PC-3 (cell line): ENCODE measurements around the gene SNTG2. TPM values are rescaled to one million over a fixed set of nuclear protein-coding genes. Genes with fewer than 3 reads are reported as not detected.

Source experiments
- ATAC-seq: fragments of 200-7000 bp; cut with Tn5 transposase; 2 replicates; pipeline ENCODE4 v1.9.1; 2020; ENCODE audit warnings: mild to moderate bottlenecking, moderate library complexity
- BruUV-seq: library from RNA; stranded (reverse); fragments of 400-500 nt; replicated peaks from 2 replicates; lab custom pipeline; 2021; lab: Mats Ljungman, UMichigan
- CTCF ChIA-PET: fragments of 300-600 bp; sonication (Branson Sonifier 250); formaldehyde crosslinking; loops from one replicate; lab custom pipeline; 2022; ENCODE audit warnings: antibody characterized with exemption; lab: Charles Lee
- POLR2A ChIA-PET: fragments of 300-600 bp; sonication (Branson Sonifier 250); formaldehyde crosslinking; loops from one replicate; lab custom pipeline; 2022; ENCODE audit warnings: antibody characterized with exemption; ENCODE audit not compliant: unreplicated experiment; lab: Charles Lee
- DNase-seq: peaks from one replicate; pipeline ENCODE4 v3.0.0-alpha.2; 2015
- H2AFZ ChIP-seq: fragments of 300-600 bp; sonication (generic); 2 replicates; pipeline ENCODE4 v1.6.0; 2016; ENCODE audit warnings: antibody characterized with exemption, low read length
- H3F3A ChIP-seq: fragments of 300-600 bp; sonication (generic); one replicate; pipeline ENCODE4 v1.6.0; 2017; ENCODE audit warnings: antibody characterized with exemption, low read length, control low read depth, mild to moderate bottlenecking; ENCODE audit not compliant: unreplicated experiment
- H3K27ac ChIP-seq: fragments of 300-600 bp; sonication (generic); 2 replicates; pipeline ENCODE4 v1.5.1; 2016; ENCODE audit warnings: mild to moderate bottlenecking, low read length
- H3K27me3 ChIP-seq: fragments of 300-600 bp; sonication (generic); 2 replicates; pipeline ENCODE4 v1.6.1; 2016; ENCODE audit warnings: low read length, mixed read lengths
- H3K36me3 ChIP-seq: fragments of 300-600 bp; sonication (generic); 2 replicates; pipeline ENCODE4 v1.6.1; 2016; ENCODE audit warnings: low read depth, mixed run types, low read length, mixed read lengths
- H3K4me1 ChIP-seq: fragments of 300-600 bp; sonication (generic); 2 replicates; pipeline ENCODE4 v1.5.1; 2016; ENCODE audit warnings: low read length; ENCODE audit not compliant: insufficient read depth
- H3K4me2 ChIP-seq: fragments of 300-600 bp; sonication (generic); 2 replicates; pipeline ENCODE4 v1.6.0; 2016; ENCODE audit warnings: low read length
- H3K4me3 ChIP-seq: fragments of 300-600 bp; sonication (generic); 2 replicates; pipeline ENCODE4 v1.5.1; 2016; ENCODE audit warnings: mild to moderate bottlenecking, low read length, mixed read lengths
- H3K79me2 ChIP-seq: fragments of 300-600 bp; sonication (generic); 2 replicates; pipeline ENCODE4 v1.6.1; 2017; ENCODE audit warnings: low read length, mixed read lengths
- H3K9ac ChIP-seq: fragments of 300-600 bp; sonication (generic); 2 replicates; pipeline ENCODE4 v1.6.0; 2016; ENCODE audit warnings: mild to moderate bottlenecking, low read length
- H3K9me2 ChIP-seq: fragments of 300-600 bp; sonication (generic); replicated peaks from 2 replicates; pipeline ENCODE4 v1.6.1; 2016; ENCODE audit warnings: mixed run types, low read length, mixed read lengths
- H3K9me3 ChIP-seq: fragments of 300-600 bp; sonication (generic); 2 replicates; pipeline ENCODE4 v1.6.1; 2016; ENCODE audit warnings: low read length, mixed read lengths
- H4K20me1 ChIP-seq: fragments of 300-600 bp; sonication (generic); 2 replicates; pipeline ENCODE4 v1.6.1; 2016; ENCODE audit warnings: low read length, mixed read lengths
- CTCF ChIP-seq: fragments of 300-600 bp; sonication (generic); conservative IDR thresholded peaks from 2 replicates; pipeline ENCODE4 v1.5.1; 2017; ENCODE audit warnings: antibody characterized with exemption, low read depth, mild to moderate bottlenecking, low read length
- EZH2 ChIP-seq: fragments of 300-600 bp; sonication (generic); IDR thresholded peaks from one replicate; pipeline ENCODE4 v1.6.1; 2017; ENCODE audit warnings: antibody characterized with exemption, mild to moderate bottlenecking, low read length; ENCODE audit not compliant: unreplicated experiment
- EZH2phosphoT487 ChIP-seq: fragments of 300-600 bp; sonication (generic); IDR thresholded peaks from 2 replicates; pipeline ENCODE4 v1.6.1; 2018; ENCODE audit warnings: mild to moderate bottlenecking, antibody characterized with exemption, low read length, borderline replicate concordance
- intact Hi-C: fragments of 100-400 bp; cut with micrococcal nuclease; formaldehyde crosslinking; loops from 2 replicates; pipeline ENCODE4 v1.9.0; 2023
- total RNA-seq: library from RNA; depleted of rRNA; stranded (reverse); fragments of >200 nt; gene quantifications from 2 replicates; pipeline ENCODE4 v1.2.3, GENCODE V29; 2014

The SNTG2 gene
- total RNA-seq, 1 experiment from 2014 or later: not detected

DNA sequence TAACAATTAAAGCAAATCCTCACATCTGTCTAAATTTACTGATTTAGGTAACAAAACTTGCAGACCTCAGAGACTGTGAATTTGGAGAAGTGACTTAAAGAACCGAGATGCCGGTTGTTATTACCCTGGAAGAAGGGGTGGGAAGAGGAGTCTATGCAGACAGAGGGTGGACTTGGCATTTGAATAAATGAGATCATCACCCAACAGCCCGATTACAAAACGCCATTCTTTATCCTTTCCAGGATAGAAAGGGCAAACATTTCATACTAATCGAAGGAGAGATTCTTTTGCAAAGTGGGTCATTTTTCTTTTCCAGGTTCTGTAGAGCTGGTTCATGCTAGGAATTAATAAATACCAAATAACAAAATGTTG is 389.5 kb downstream of the SNTG2 start:
- no peaks in the 10 kb centered on the region for H3K9me3 ChIP-seq
- ATAC-seq (no peak), DNase-seq (no peak)
- ChIA-PET CTCF (no interaction called here), POLR2A (no interaction called here)
- H3K27me3 ChIP-seq: peaks cover 68% of the 10 kb centered on the region
- H3K4me2 ChIP-seq: no peak overlapping the region
- no peaks in the 10 kb centered on the region for H3K36me3 ChIP-seq
- H3K27ac ChIP-seq: no peak overlapping the region
- H2AFZ ChIP-seq: no peak overlapping the region
- no peak overlapping the region for H3K9ac ChIP-seq
- H3K9me2 ChIP-seq: no peaks in the 10 kb centered on the region
- intact Hi-C loops: no loop called here
- H3K79me2 ChIP-seq: no peaks in the 10 kb centered on the region
- TF ChIP-seq EZH2phosphoT487 (no peak), EZH2 (no peak), CTCF (no peak)
- H4K20me1 ChIP-seq: no peaks in the 10 kb centered on the region
- no peak overlapping the region for H3K4me3 ChIP-seq
- no peaks in the 10 kb centered on the region for H3K4me1 ChIP-seq
- H3F3A ChIP-seq: no peaks in the 10 kb centered on the region
- no TSS peak for BruUV-seq

DNA sequence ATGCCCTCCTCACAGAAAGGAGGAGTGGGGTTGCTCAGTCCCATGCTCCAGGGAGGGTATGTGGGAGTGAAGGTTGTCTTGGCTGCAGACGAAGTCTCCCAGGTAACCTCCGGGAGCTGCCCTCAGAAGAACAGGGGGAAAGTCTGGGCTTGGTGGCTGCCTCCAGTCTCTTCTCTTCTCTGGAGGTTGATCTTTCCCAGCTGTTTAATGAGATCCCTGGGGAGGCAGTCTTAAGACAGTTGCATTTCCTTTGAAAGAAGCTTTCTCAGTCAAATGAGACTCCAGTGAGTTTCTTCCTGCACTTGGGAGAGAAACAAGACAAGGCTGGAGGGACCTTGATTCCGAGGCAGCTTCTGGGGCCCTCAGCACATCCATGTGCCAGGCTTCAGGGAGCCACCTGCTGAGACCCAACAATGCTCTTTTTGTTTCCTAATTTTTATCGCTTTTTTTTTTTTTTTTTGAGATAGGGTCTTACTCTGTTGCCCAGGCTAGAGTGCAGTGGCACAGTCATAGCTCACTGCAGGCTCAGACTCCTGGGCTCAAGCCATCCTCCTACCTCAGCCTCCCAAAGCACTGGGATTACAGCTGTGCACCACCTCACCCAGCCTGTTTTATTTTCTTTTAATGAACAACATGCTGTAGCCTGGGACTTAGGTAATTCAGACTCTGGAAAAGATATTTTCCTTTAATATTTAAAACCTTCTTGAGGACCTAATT is 390.9 kb downstream of the SNTG2 start:
- DNase-seq (no peak), ATAC-seq (no peak)
- Histone ChIP-seq H3K4me3 (no peak overlapping the region), H3K9ac (no peak overlapping the region), H3K9me2 (no peaks in the 10 kb centered on the region), H3K4me1 (no peaks in the 10 kb centered on the region), H3K27ac (no peak overlapping the region), H3K27me3 (peaks cover 53% of the 10 kb centered on the region), H3K36me3 (no peaks in the 10 kb centered on the region), H4K20me1 (no peaks in the 10 kb centered on the region), H3F3A (no peaks in the 10 kb centered on the region), H3K79me2 (no peaks in the 10 kb centered on the region), H3K9me3 (no peaks in the 10 kb centered on the region), H3K4me2 (no peak overlapping the region), H2AFZ (no peak overlapping the region)
- no TSS peak for BruUV-seq
- TF ChIP-seq EZH2phosphoT487 (no peak), CTCF (no peak), EZH2 (no peak)
- intact Hi-C loops: no loop called here
- ChIA-PET POLR2A (no interaction called here), CTCF (no interaction called here)

DNA sequence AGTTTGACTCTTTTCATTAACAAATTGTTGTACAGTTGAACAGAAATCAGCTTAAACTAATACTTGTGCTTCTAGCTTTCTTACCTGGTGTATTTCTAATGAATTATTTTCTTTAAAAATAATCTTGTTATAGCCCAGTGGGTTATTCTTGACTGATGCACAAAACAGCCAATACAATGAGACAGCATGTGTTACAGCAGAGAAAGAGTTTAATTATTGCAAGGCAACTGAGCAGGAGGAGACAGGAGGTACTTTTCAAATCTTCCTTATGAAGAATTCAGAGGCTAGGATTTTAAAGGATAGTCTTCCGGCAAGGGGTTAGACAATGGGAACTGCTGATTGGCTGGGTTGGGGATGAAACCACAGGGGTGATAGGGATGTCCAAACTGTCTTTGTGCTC is 398.1 kb downstream of the SNTG2 start:
- no peaks in the 10 kb centered on the region for H4K20me1 ChIP-seq
- H3K4me2 ChIP-seq: no peak overlapping the region
- no peaks in the 10 kb centered on the region for H3K36me3 ChIP-seq
- no peak overlapping the region for H3K9ac ChIP-seq
- no peak overlapping the region for H3K4me3 ChIP-seq
- H3K4me1 ChIP-seq: no peaks in the 10 kb centered on the region
- ATAC-seq (no peak), DNase-seq (no peak)
- TF ChIP-seq EZH2phosphoT487: no peak
- TF ChIP-seq EZH2: no peak
- TF ChIP-seq CTCF: no peak
- ChIA-PET CTCF (no interaction called here), POLR2A (no interaction called here)
- intact Hi-C loops: no loop called here
- H3F3A ChIP-seq: no peaks in the 10 kb centered on the region
- no TSS peak for BruUV-seq
- H3K79me2 ChIP-seq: no peaks in the 10 kb centered on the region
- no peak overlapping the region for H2AFZ ChIP-seq
- peaks cover 36% of the 10 kb centered on the region for H3K27me3 ChIP-seq
- no peaks in the 10 kb centered on the region for H3K9me2 ChIP-seq
- H3K27ac ChIP-seq: no peak overlapping the region
- H3K9me3 ChIP-seq: peaks cover 5% of the 10 kb centered on the region; the same call in 1 of the 2 replicates
